Left ventricle myocardium inferior (tissue), 1 donor: ENCODE results near the gene BNC2. TPM values are rescaled to one million over a fixed set of nuclear protein-coding genes. Genes with fewer than 3 reads are reported as not detected.
A peak's percentile ranks its signal among the peaks of the same experiment; 100 is the strongest.

Experiments
- DNase-seq: peaks from one replicate; pipeline ENCODE4 v3.0.0-alpha.2; 2020
- H3K27ac ChIP-seq: fragments of 200-600 bp; replicated peaks from 2 replicates; pipeline ENCODE4 v1.8.0; 2021
- H3K27me3 ChIP-seq: fragments of 200-600 bp; 2 replicates; pipeline ENCODE4 v1.8.0; 2021; ENCODE audit warnings: low read depth
- H3K36me3 ChIP-seq: fragments of 200-600 bp; 2 replicates; pipeline ENCODE4 v1.8.0; 2021
- H3K4me1 ChIP-seq: fragments of 200-600 bp; 2 replicates; pipeline ENCODE4 v1.8.0; 2021
- H3K4me3 ChIP-seq: fragments of 200-600 bp; 2 replicates; pipeline ENCODE4 v1.8.0; 2021; ENCODE audit warnings: mild to moderate bottlenecking, moderate library complexity
- H3K9me3 ChIP-seq: fragments of 200-600 bp; replicated peaks from 2 replicates; pipeline ENCODE4 v1.8.0; 2021
- CTCF ChIP-seq: fragments of 200-600 bp; IDR thresholded peaks from 2 replicates; pipeline ENCODE4 v1.8.0; 2021; ENCODE audit warnings: antibody characterized with exemption, mild to moderate bottlenecking, borderline replicate concordance
- intact Hi-C: fragments of 100-400 bp; cut with micrococcal nuclease; formaldehyde crosslinking; loops from one replicate; pipeline ENCODE4 v1.11.0; 2022
- total RNA-seq: library from RNA; stranded (reverse); fragmentation: NEBNext Ultra II Directional; extraction: Animal tissue kit (Norgen Biotek cat#: 25700); gene quantifications from one replicate; pipeline ENCODE4 v1.2.1, GENCODE V29; 2021
- donor health status: DM: no; HTN: yes; CAD: no; lungs with severe emphysema.

BNC2 gene
- total RNA-seq, 1 donor from 2014 or later = 3.5 TPM

- DNase-seq = no peak
- Histone ChIP-seq H3K4me3 (no peak overlapping the region), H3K9me3 (no peaks in the 10 kb centered on the region), H3K27ac (peak overlapping the region; percentile 65), H3K36me3 (no peaks in the 10 kb centered on the region), H3K27me3 (no peaks in the 10 kb centered on the region), H3K4me1 (no peaks in the 10 kb centered on the region)
- no peak for TF ChIP-seq CTCF
- intact Hi-C loops = no loop called here
Observed at GRCh38 chr9:16796304-16796825, 74.1 kb downstream of the BNC2 start.

GRCh38 chr9:16794871-16795639 lies 75.4 kb downstream of the BNC2 start:
- peak; percentile 31 for DNase-seq
- Histone ChIP-seq H3K27ac (peak overlapping the region; percentile 65), H3K36me3 (no peaks in the 10 kb centered on the region), H3K27me3 (no peaks in the 10 kb centered on the region), H3K9me3 (no peaks in the 10 kb centered on the region), H3K4me3 (no peak overlapping the region), H3K4me1 (no peaks in the 10 kb centered on the region)
- intact Hi-C loops = no loop called here
- no peak for TF ChIP-seq CTCF

- no peak for DNase-seq
- Histone ChIP-seq H3K27ac (no peak overlapping the region), H3K4me3 (no peak overlapping the region), H3K9me3 (no peaks in the 10 kb centered on the region), H3K4me1 (no peaks in the 10 kb centered on the region), H3K36me3 (no peaks in the 10 kb centered on the region), H3K27me3 (no peaks in the 10 kb centered on the region)
- intact Hi-C loops = no loop called here
- no peak for TF ChIP-seq CTCF
Observed at GRCh38 chr9:16794103-16794502, 76.4 kb downstream of the BNC2 start.

GRCh38 chr9:16787724-16788123 lies 82.7 kb downstream of the BNC2 start:
- intact Hi-C loops = no loop called here
- H3K27ac ChIP-seq = no peak overlapping the region

GRCh38 chr9:16784002-16784401 lies 86.5 kb downstream of the BNC2 start:
- Histone ChIP-seq H3K9me3 (no peaks in the 10 kb centered on the region), H3K36me3 (no peaks in the 10 kb centered on the region), H3K4me3 (no peak overlapping the region), H3K27me3 (no peaks in the 10 kb centered on the region), H3K4me1 (no peaks in the 10 kb centered on the region), H3K27ac (no peak overlapping the region)
- TF ChIP-seq CTCF = no peak
- no peak for DNase-seq
- intact Hi-C loops = no loop called here

More at GRCh38 chr9:16787724-16788123, 82.7 kb downstream of the BNC2 start:
- no peak for DNase-seq
- no peaks in the 10 kb centered on the region for H3K27me3 ChIP-seq
- H3K36me3 ChIP-seq = no peaks in the 10 kb centered on the region
- H3K4me3 ChIP-seq = no peak overlapping the region
- no peaks in the 10 kb centered on the region for H3K4me1 ChIP-seq
- no peaks in the 10 kb centered on the region for H3K9me3 ChIP-seq
- no peak for TF ChIP-seq CTCF
